ENCODE results near the gene RTN4RL2.

RTN4RL2 gene

DNA sequence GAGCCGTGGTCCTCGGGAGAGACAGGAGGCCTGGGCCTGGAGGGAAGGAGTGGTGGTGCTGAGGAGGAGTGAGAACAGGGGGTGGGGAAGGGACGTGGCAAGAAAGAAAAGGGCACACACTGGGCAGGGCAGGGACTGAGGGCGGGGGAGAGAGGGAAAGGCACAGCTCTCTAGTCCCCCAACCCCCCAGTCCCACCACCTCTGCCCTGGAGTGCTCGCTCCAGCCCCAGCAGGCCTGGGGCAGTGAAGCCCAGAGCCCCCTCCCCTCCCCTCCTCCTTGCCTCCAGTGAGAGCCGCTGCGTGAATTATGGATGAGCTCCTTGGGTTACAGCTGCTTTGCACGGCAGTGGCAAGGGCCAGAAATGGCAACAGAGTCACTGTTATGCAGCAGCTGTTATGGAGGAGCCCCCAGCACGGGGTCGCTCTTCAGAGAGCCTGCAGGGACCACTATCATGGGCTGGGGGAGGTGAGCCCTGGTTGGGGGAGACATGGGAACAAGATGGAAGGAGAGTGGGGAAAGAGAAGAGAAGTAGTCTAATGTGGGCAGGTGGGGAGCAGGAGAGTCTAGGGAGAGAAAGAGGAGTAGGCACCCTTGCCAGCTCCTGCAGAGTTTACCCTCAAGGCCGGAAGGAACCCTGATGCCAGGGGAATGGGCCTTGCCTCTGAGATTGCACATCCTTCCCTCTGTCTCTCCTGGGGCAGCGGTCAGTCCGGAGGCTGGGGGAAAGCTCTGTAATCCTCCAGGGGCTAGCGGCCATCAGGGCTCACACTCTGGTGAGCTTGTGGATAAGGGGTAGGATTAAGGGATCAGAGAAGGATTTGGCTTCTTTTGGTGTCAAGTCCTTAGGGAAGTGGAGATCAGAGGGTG lies 3.6 kb downstream of the RTN4RL2 start:
- no peak for DNase-seq

DNA sequence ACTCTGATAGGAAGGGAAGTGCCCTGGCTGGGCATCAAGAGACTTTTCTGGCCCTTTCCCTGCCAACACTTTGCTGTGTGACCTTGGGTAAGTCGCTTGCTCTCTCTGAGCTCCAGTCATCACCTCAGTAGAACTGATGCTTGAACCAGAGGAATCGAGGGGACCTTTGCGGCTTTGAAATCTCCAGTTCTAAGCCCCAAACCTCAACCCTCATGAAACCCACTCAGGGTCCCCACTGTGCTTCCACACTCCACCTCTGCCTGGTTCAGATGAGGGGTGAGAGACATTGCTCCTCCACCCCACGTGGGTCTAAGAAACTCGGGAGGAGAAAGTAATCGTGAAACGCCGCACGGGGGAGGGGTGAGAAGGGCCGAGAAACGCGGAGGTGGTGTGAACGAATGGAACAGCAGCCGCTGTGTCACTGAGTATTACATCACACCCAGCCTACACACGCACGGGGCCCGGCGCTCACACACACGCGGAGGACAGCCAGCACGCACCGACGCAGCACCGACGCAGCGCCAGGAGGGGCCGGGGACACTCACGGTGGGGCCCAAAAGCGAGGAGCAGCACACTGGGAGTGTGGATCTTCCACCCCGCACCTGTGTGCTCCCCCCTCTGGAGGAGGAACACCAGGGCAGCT lies 4.3 kb downstream of the RTN4RL2 start:
- DNase-seq, result no peak

GRCh38 chr11:57466680-57467079 lies 6.4 kb downstream of the RTN4RL2 start:
- DNase-seq, result no peak

DNA sequence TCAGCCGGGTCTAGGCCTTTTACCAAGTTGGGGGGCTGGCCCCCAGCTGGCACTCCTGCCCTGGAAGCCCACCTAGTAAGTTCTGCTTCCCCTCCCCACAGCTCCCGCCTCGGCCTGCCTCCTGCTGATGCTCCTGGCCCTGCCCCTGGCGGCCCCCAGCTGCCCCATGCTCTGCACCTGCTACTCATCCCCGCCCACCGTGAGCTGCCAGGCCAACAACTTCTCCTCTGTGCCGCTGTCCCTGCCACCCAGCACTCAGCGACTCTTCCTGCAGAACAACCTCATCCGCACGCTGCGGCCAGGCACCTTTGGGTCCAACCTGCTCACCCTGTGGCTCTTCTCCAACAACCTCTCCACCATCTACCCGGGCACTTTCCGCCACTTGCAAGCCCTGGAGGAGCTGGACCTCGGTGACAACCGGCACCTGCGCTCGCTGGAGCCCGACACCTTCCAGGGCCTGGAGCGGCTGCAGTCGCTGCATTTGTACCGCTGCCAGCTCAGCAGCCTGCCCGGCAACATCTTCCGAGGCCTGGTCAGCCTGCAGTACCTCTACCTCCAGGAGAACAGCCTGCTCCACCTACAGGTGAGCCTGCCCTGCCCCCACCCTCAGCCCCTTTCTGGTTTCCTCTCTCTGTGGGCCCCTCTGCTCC lies 7.3 kb downstream of the RTN4RL2 start:
- DNase-seq, result no peak

DNA sequence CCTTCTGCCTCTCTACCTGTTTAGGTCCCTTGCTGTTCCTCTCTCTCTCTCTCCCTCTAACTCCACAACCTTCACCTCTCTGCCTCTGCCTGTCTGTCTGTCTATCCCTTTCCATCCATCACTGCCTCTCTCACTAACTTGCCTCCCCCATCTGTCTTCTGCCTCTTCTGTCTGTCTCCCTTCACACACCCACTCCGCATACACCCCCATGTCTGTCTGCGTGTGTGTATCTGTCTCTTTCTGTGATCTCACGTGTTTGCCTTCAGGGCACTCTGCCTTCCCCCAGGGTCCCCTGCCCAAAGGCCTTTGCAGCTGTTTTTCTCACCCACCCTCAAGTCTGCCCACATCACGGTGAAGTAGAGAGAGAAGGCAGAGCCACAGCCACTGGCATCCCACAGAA lies 7.9 kb downstream of the RTN4RL2 start:
- no peak for DNase-seq

GRCh38 chr11:57469268-57469667 lies 8.9 kb downstream of the RTN4RL2 start:
- DNase-seq, result no peak

DNA sequence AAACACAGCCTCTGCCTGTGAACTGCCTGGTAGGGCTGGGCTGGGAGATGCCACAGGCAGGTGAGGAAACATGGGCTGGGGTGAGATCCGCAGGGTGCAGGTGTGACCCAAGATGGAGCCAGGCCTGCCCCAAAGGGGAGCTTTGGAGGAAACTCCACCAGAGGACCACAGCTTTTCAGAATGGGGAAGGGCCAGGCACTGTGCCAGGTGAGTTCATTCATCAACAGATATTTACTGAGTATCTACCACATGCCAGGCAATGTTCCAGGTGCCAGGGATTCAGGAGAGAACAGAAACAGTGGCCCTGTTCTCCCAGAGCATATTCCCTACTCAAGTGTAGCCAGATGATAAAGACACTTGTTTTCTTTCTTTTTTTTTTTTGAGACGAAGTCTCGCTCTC lies 11.2 kb downstream of the RTN4RL2 start:
- DNase-seq, result no peak

- DNase-seq, result no peak
Measured at GRCh38 chr11:57473285-57473841, 13.0 kb downstream of the RTN4RL2 start.

- peak; percentile 23 to 33 for DNase-seq
Measured at GRCh38 chr11:57474017-57474802, 13.9 kb downstream of the RTN4RL2 start.

GRCh38 chr11:57474803-57475115 lies 14.4 kb downstream of the RTN4RL2 start:
- DNase-seq, result no peak

DNA sequence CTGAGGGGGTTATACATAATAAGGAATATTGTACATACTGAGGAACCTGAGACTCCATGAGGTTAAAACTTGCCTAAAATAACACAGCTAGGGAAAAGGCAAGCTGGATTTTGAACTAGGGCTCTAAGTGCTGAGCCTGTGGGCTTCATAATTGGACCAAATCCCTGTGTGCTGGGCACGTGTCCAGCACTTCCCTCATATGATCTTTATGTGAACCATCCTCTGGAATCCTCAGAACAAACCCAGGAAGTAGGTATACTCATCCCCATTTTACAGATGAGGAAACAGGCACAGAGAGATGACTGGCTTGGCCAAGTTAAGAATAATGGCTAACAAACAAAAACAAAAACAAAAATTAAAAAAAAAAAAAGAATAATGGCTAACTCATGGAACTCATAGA lies 14.9 kb downstream of the RTN4RL2 start:
- no peak for DNase-seq

- DNase-seq, result no peak
Measured at GRCh38 chr11:57475671-57476046, 15.3 kb downstream of the RTN4RL2 start.

GRCh38 chr11:57476047-57476756 lies 15.9 kb downstream of the RTN4RL2 start:
- DNase-seq, result peak; percentile 23 to 27

GRCh38 chr11:57476757-57477506 lies 16.6 kb downstream of the RTN4RL2 start:
- peak; percentile 37 to 42 for DNase-seq

DNA sequence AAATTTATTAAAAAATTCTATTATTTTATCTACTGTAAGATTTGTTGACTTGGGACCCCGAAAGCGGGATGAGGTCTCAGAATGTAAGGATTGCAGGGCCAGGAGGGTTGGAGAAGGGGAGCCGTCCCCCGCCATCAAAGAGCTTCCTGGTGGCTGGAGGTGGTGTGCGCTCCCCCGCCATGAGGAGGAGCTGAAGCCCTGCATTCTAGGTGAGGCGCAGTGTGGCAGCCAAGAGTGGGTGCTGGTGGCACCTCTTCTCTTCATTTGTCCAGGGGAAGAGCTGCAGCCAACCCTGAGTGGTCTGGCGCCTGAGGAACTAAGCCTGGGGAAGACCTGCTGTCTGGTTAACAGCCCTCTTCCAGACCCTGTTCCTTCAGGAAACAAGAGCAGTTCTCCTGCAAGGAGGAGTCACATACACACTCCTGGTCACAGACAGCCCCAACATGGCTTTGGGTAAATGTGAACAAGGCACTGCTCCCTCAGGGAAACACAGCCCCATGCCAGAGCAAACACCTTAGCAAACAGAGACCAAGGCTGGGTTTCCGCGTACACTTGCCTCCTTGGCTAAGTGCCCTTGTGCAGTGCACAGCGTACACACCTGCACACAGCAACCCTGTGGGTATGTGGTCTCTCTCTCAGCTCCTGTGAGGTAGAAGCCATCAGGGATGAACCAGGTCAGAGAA lies 17.3 kb downstream of the RTN4RL2 start:
- no peak for DNase-seq

- no peak for DNase-seq
Measured at GRCh38 chr11:57479021-57479663, 18.8 kb downstream of the RTN4RL2 start.

DNA sequence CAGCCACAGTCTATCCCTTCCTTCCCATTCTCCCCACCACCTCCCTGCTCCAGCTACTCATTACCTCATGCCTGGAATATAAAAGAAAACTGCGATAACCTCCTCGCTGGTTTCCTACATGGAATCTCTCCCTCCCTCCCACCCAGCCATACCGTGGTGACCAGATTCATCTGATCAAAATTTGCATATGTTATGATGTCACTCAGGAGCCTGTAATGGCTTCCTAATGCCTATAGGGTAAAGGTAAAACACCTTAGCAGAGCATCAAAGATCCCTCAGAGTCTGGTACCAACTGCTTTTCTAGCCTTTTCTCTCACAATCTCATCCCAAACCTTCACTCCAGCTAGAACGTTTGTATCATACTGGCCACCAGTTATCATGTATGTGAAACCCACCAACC lies 19.6 kb downstream of the RTN4RL2 start:
- DNase-seq, result no peak

DNA sequence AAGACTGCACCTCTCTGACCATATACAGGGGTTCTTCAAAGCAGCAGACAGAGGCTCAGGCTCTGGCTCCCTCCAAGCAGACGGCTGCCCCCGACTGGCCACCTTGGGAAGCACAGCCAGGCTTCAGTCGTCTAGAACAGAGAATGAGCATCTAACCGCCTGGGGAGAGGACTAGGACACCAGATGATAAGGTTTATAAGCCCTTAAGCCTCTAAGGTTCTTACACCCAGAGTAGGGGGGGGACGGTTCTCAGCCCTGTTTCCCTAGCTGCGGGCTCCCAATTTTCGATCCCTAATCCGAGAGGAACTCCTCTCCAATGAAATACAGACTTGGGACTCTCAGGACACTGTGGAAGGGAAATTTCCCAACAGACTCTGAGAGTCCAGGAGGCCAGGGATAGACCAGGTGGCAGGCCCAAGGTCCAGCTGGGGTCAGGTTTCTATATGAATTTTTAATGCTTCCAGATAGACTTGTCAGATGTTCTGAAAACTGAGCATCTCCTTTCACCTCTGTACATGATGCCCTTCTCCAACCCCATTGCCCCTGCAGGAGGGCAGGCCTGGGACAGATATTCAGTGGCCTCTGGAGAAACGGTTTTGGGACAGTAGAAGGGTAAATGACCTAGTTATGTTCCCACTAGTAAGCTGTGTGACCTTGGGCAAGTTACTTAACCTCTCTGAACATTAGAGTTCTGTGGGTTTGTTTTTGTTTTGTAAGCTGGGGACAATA lies 20.2 kb downstream of the RTN4RL2 start:
- peak; percentile 85 to 87 for DNase-seq

- no peak for DNase-seq
Measured at GRCh38 chr11:57481315-57481714, 21.0 kb downstream of the RTN4RL2 start.
